ENCODE results near the gene KDM3B. TPM values are rescaled to one million over a fixed set of nuclear protein-coding genes. Genes with fewer than 3 reads are reported as not detected.
"Not testable (repeated sequence)": the region's sequence is repeated elsewhere in the genome, so short reads cannot be mapped to it uniquely, and the experiment has no call there.

The KDM3B gene
- polyA plus RNA-seq = 10 to 100 TPM; 18.6 to 63.2 (median 25.2) TPM
- long read RNA-seq, donor 1, full-length matches to known transcripts = 3 of 153 reads
- long read RNA-seq, donor 1, partial matches to known transcripts = 150 of 153 reads
- long read RNA-seq, donor 1, other reads (novel, unspliced or antisense) = 0 of 153 reads
- long read RNA-seq, donor 2, full-length matches to known transcripts = 1 of 1 reads
- long read RNA-seq, donor 2, partial matches to known transcripts = 0 of 1 reads
- long read RNA-seq, donor 2, other reads (novel, unspliced or antisense) = 0 of 1 reads
- long read RNA-seq, donor 3 = 0 reads
- long read RNA-seq, donor 4 = 0 reads
- long read RNA-seq, donor 5, partial matches to known transcripts = 16 of 16 reads
- long read RNA-seq, donor 5, other reads (novel, unspliced or antisense) = 0 of 16 reads
- long read RNA-seq, donor 6, full-length matches to known transcripts = 1 of 1 reads
- long read RNA-seq, donor 6, partial matches to known transcripts = 0 of 1 reads
- long read RNA-seq, donor 6, other reads (novel, unspliced or antisense) = 0 of 1 reads
- long read RNA-seq, donor 7, full-length matches to known transcripts = 2 of 58 reads
- long read RNA-seq, donor 7, partial matches to known transcripts = 56 of 58 reads
- long read RNA-seq, donor 7, other reads (novel, unspliced or antisense) = 0 of 58 reads
- long read RNA-seq, donor 8, full-length matches to known transcripts = 2 of 2 reads
- long read RNA-seq, donor 8, partial matches to known transcripts = 0 of 2 reads
- long read RNA-seq, donor 8, other reads (novel, unspliced or antisense) = 0 of 2 reads
- long read RNA-seq, donor 9 = 0 reads
- long read RNA-seq, donor 10, full-length matches to known transcripts = 2 of 8 reads
- long read RNA-seq, donor 10, partial matches to known transcripts = 6 of 8 reads
- long read RNA-seq, donor 10, other reads (novel, unspliced or antisense) = 0 of 8 reads

GRCh38 chr5:138352071-138352721, at the start of gene KDM3B:
KDM3B (plus strand) TSS chr5:138352685; CDS start chr5:138352796, 111 bp downstream.
- WGBS, 3 donors = 7 to 20% (median 15%) methylated on average over 10 to 30 of the region's 30 CpGs
- Histone ChIP-seq H3K27ac (ENCODE audit: low read depth in 1 of 3, low read length in 2 of 3) (peak within 1 kb of the TSS; percentile 93 to 99 (median 97)), H3K27me3 (ENCODE audit: control insufficient read depth in 3 of 3, insufficient read depth in 3 of 3, low read length in 3 of 3) (no peaks in the 10 kb centered on the region), H3K36me3 (ENCODE audit: control insufficient read depth in 3 of 3, insufficient read depth in 2 of 3, low read depth in 1 of 3, low read length in 3 of 3) (peaks cover 0 to 19% (median 5%) of the 10 kb centered on the region in 3 donors), H3K4me1 (ENCODE audit: control insufficient read depth in 3 of 3, insufficient read depth in 2 of 3, low read depth in 1 of 3, low read length in 2 of 3) (peaks cover 3 to 15% (median 3%) of the 10 kb centered on the region in 3 donors), H3K9me3 (ENCODE audit: control insufficient read depth in 2 of 2, insufficient read depth in 1 of 2, low read depth in 1 of 2, low read length in 1 of 2) (peaks cover 0 to 6% of the 10 kb centered on the region in 2 donors), H3K4me3 (ENCODE audit: low read depth in 1 of 3, low read length in 3 of 3) (peak within 1 kb of the TSS; percentile 98 to 99 (median 98))
- no peak for FAIRE-seq
- DNase-seq = peak; percentile 87 to 94

- FAIRE-seq = no peak
These were observed 49.1 kb upstream of the KDM3B start for GRCh38 chr5:138303372-138303771.

GRCh38 chr5:138305797-138306196, 46.7 kb upstream of the KDM3B start:
- no peak overlapping the region for H3K27ac ChIP-seq (ENCODE audit: low read depth in 1 of 3, low read length in 2 of 3)
- FAIRE-seq = no peak
- DNase-seq = no peak

More at GRCh38 chr5:138303372-138303771, 49.1 kb upstream of the KDM3B start:
- no peak overlapping the region for H3K4me3 ChIP-seq (ENCODE audit: low read depth in 1 of 3, low read length in 3 of 3)
- no peaks in the 10 kb centered on the region for H3K27me3 ChIP-seq (ENCODE audit: control insufficient read depth in 3 of 3, insufficient read depth in 3 of 3, low read length in 3 of 3)
- H3K36me3 ChIP-seq (ENCODE audit: control insufficient read depth in 3 of 3, insufficient read depth in 2 of 3, low read depth in 1 of 3, low read length in 3 of 3) = no peaks in the 10 kb centered on the region
- WGBS, 3 donors = 83 to 87% (median 86%) methylated on average over 6 of the region's 6 CpGs
- H3K27ac ChIP-seq (ENCODE audit: low read depth in 1 of 3, low read length in 2 of 3) = no peak overlapping the region
- DNase-seq = no peak
- H3K4me1 ChIP-seq (ENCODE audit: control insufficient read depth in 3 of 3, insufficient read depth in 2 of 3, low read depth in 1 of 3, low read length in 2 of 3) = no peaks in the 10 kb centered on the region
- no peaks in the 10 kb centered on the region for H3K9me3 ChIP-seq (ENCODE audit: control insufficient read depth in 2 of 2, insufficient read depth in 1 of 2, low read depth in 1 of 2, low read length in 1 of 2)

GRCh38 chr5:138315751-138316278, 36.7 kb upstream of the KDM3B start:
- DNase-seq (no peak), FAIRE-seq (no peak)
- H3K27ac ChIP-seq (ENCODE audit: low read depth in 1 of 3, low read length in 2 of 3) = no peak overlapping the region
- H3K4me1 ChIP-seq (ENCODE audit: control insufficient read depth in 3 of 3, insufficient read depth in 2 of 3, low read depth in 1 of 3, low read length in 2 of 3) = no peaks in the 10 kb centered on the region
- no peak overlapping the region for H3K4me3 ChIP-seq (ENCODE audit: low read depth in 1 of 3, low read length in 3 of 3)
- H3K9me3 ChIP-seq (ENCODE audit: control insufficient read depth in 2 of 2, insufficient read depth in 1 of 2, low read depth in 1 of 2, low read length in 1 of 2) = no peaks in the 10 kb centered on the region
- H3K27me3 ChIP-seq (ENCODE audit: control insufficient read depth in 3 of 3, insufficient read depth in 3 of 3, low read length in 3 of 3) = no peaks in the 10 kb centered on the region
- peaks cover 0 to 14% (median 0%) of the 10 kb centered on the region in 3 donors for H3K36me3 ChIP-seq (ENCODE audit: control insufficient read depth in 3 of 3, insufficient read depth in 2 of 3, low read depth in 1 of 3, low read length in 3 of 3)
- 93 to 98% (median 97%) methylated on average over 7 of the region's 7 CpGs for WGBS, 3 donors

More at GRCh38 chr5:138305797-138306196, 46.7 kb upstream of the KDM3B start:
- Histone ChIP-seq H3K4me1 (ENCODE audit: control insufficient read depth in 3 of 3, insufficient read depth in 2 of 3, low read depth in 1 of 3, low read length in 2 of 3) (no peaks in the 10 kb centered on the region), H3K27me3 (ENCODE audit: control insufficient read depth in 3 of 3, insufficient read depth in 3 of 3, low read length in 3 of 3) (no peaks in the 10 kb centered on the region), H3K4me3 (ENCODE audit: low read depth in 1 of 3, low read length in 3 of 3) (no peak overlapping the region), H3K36me3 (ENCODE audit: control insufficient read depth in 3 of 3, insufficient read depth in 2 of 3, low read depth in 1 of 3, low read length in 3 of 3) (no peaks in the 10 kb centered on the region), H3K9me3 (ENCODE audit: control insufficient read depth in 2 of 2, insufficient read depth in 1 of 2, low read depth in 1 of 2, low read length in 1 of 2) (no peaks in the 10 kb centered on the region)
- WGBS, 3 donors = 60 to 80% (median 67%) methylated on average over 1 of the region's 1 CpG

- H3K4me1 ChIP-seq (ENCODE audit: control insufficient read depth in 3 of 3, insufficient read depth in 2 of 3, low read depth in 1 of 3, low read length in 2 of 3) = no peaks in the 10 kb centered on the region
- DNase-seq (no peak), FAIRE-seq (no peak)
- H3K9me3 ChIP-seq (ENCODE audit: control insufficient read depth in 2 of 2, insufficient read depth in 1 of 2, low read depth in 1 of 2, low read length in 1 of 2) = no peaks in the 10 kb centered on the region
- no peak overlapping the region for H3K27ac ChIP-seq (ENCODE audit: low read depth in 1 of 3, low read length in 2 of 3)
- no peaks in the 10 kb centered on the region for H3K27me3 ChIP-seq (ENCODE audit: control insufficient read depth in 3 of 3, insufficient read depth in 3 of 3, low read length in 3 of 3)
- 78 to 85% (median 85%) methylated on average over 3 of the region's 3 CpGs for WGBS, 3 donors
- peaks cover 0 to 14% (median 0%) of the 10 kb centered on the region in 3 donors for H3K36me3 ChIP-seq (ENCODE audit: control insufficient read depth in 3 of 3, insufficient read depth in 2 of 3, low read depth in 1 of 3, low read length in 3 of 3)
- H3K4me3 ChIP-seq (ENCODE audit: low read depth in 1 of 3, low read length in 3 of 3) = no peak overlapping the region
These were observed 36.1 kb upstream of the KDM3B start for GRCh38 chr5:138316355-138316754.

GRCh38 chr5:138318211-138318610, 34.3 kb upstream of the KDM3B start:
- H3K27ac ChIP-seq (ENCODE audit: low read depth in 1 of 3, low read length in 2 of 3); H3K4me1 ChIP-seq (ENCODE audit: control insufficient read depth in 3 of 3, insufficient read depth in 2 of 3, low read depth in 1 of 3, low read length in 2 of 3); DNase-seq; FAIRE-seq; H3K27me3 ChIP-seq (ENCODE audit: control insufficient read depth in 3 of 3, insufficient read depth in 3 of 3, low read length in 3 of 3); H3K4me3 ChIP-seq (ENCODE audit: low read depth in 1 of 3, low read length in 3 of 3); H3K9me3 ChIP-seq (ENCODE audit: control insufficient read depth in 2 of 2, insufficient read depth in 1 of 2, low read depth in 1 of 2, low read length in 1 of 2): not testable (repeated sequence)
- H3K36me3 ChIP-seq (ENCODE audit: control insufficient read depth in 3 of 3, insufficient read depth in 2 of 3, low read depth in 1 of 3, low read length in 3 of 3) = peaks cover 0 to 17% (median 0%) of the 10 kb centered on the region in 3 donors
- WGBS, 3 donors = 94 to 95% (median 94%) methylated on average over 4 of the region's 4 CpGs

GRCh38 chr5:138330813-138331448, 21.6 kb upstream of the KDM3B start:
- peak overlapping the region in 2 of 3 donors; percentile 48 to 52 for H3K4me3 ChIP-seq (ENCODE audit: low read depth in 1 of 3, low read length in 3 of 3)
- no peaks in the 10 kb centered on the region for H3K9me3 ChIP-seq (ENCODE audit: control insufficient read depth in 2 of 2, insufficient read depth in 1 of 2, low read depth in 1 of 2, low read length in 1 of 2)
- no peaks in the 10 kb centered on the region for H3K36me3 ChIP-seq (ENCODE audit: control insufficient read depth in 3 of 3, insufficient read depth in 2 of 3, low read depth in 1 of 3, low read length in 3 of 3)
- no peaks in the 10 kb centered on the region for H3K27me3 ChIP-seq (ENCODE audit: control insufficient read depth in 3 of 3, insufficient read depth in 3 of 3, low read length in 3 of 3)
- WGBS, 3 donors = 2 to 4% (median 4%) methylated on average over 12 of the region's 12 CpGs
- peak overlapping the region in 1 of 3 donors; percentile 39 for H3K27ac ChIP-seq (ENCODE audit: low read depth in 1 of 3, low read length in 2 of 3)
- FAIRE-seq = no peak
- DNase-seq = peak; percentile 24 to 50
- peaks cover 0 to 9% (median 3%) of the 10 kb centered on the region in 3 donors for H3K4me1 ChIP-seq (ENCODE audit: control insufficient read depth in 3 of 3, insufficient read depth in 2 of 3, low read depth in 1 of 3, low read length in 2 of 3)
